HPDE6-E6E7 (cell line): ENCODE measurements around the gene LRSAM1.
A peak's percentile ranks its signal among the peaks of the same experiment; 100 is the strongest.

Experiments
- DNase-seq: peaks from one replicate; pipeline ENCODE4 v3.0.0; 2011; ENCODE audit warnings: missing footprints; ENCODE audit errors: extremely low spot score

The LRSAM1 gene

DNA sequence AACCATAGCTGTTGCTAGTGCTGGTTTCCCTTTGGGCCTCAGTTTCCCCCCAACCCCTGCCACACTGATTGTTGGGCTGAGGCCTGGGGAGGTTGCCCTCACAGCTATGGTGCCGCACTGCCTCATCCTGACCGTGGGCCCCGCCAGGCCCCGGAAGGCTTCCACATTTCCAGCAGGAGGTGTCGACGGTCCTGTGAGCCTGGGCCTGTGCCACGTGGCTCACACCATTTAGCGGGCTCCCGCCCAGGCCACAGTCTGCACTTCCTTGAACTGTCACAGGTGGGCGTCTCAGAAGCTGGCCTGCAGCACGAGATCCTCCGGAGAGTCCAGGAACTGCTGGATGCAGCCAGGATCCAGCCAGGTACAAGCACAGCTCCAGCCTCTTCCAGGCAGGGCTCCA is 45.7 kb downstream of the LRSAM1 start:
- DNase-seq: no peak

DNA sequence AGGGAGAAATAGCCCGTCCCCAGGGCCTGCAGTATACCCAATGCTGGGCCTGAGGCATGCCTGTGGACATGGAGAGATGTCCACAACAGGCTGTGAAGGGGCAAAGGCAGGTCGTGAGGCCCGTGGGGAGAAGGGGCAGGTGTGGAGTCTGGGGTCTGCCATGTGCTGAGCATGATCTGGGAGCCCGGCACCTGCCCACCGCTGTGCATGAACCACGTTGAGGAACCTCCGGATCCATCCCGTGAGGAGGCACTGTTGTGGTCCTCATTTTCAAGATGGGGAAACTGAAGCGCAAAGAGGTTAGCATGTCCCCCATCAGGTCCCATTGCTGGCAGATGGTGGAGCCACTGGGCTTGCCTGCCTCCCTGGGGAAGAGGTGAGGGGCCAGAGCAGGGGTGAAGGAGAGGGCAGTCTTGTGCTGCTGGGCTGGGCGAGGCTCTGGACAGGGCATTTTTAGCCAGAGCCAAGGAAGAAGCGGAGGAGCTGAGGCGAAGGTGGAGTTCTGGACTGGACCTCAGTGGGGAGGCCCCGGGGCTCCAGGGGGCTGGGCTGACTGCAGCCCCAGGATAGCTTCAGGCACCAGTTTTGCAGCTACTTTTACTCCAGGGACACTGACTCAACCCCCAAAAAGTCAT is 46.5 kb downstream of the LRSAM1 start:
- no peak for DNase-seq

DNA sequence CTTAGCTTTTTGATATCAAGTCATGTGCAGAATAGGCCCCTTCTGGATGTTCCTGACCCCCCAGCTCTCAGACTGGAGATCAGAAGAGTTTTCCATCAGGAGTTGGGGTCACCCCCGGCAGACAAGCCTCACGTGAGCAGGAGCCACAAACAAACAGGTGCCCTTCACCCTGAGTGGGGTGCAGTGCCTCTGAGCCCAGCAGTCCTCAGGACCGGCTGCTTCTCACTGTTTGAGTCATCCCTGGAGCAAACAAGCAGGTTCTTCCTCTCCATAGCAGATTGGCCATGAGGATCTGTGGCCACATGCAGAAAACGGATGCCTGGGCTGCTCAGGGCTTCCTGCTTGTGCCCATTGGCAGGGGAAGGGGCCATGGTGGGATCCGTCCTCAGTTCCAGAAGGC is 47.0 kb downstream of the LRSAM1 start:
- DNase-seq: peak; percentile 63

DNA sequence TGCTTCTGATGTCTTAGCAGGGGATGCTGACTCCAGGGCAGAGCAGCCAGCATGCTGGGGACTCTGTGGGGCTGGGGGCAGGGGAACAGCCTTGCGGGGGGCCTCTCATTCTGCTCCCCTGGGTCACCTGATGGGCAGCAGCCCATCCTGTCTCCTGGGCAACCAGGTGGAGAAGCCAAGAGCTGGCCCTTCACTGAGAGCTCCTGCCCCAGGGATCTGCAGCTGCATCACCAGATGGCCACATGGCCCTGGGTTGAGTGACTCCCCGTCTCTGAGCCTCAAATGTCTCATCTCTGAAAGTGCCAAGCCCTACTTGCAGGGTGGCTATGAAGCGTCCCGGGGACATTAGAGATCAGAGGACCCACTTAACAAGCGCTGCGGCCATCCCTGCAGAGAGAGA is 49.1 kb downstream of the LRSAM1 start:
- no peak for DNase-seq

DNA sequence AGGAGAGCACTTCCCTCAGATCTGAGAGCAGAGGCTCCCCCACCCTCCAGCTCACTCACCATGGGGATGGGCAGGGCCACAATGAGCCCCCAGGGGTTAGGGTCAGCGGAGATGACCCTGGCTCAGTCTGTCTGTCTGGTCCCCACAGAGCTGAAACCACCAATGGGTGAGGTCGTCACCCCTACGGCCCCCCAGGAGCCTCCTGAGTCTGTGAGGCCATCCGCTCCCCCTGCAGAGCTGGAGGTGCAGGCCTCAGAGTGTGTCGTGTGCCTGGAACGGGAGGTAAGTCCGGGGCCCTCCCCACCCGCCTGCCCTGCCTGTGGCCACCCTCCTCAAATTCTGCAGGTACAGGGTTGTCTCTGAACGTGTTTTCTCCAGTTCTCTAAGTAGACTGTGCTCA is 49.6 kb downstream of the LRSAM1 start:
- DNase-seq: no peak

DNA sequence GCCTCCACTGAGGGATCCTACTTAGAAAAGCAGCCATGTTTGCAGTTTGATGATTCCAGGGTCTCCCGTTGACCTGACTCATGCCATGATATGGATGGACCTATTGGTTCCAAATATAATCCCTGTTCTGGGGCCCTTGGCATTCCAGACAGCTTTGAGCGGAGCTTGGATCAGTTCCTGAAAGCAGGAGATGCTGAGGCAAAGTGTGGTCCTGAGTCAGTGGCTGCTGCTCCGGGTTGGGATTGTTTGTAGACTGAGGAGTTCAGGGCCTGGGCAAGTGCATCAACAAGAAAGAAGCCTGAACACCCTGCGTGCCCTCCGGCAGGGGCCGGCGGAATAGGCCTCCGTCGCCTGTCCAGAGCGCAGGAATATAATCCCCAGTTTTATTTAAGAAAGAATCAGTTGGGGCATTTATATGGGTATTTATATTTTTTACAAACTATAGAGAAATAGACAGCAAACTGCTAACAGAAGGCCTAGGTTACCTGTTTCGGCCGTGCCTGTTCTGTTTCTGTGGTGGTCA is 50.6 kb downstream of the LRSAM1 start:
- DNase-seq: no peak

DNA sequence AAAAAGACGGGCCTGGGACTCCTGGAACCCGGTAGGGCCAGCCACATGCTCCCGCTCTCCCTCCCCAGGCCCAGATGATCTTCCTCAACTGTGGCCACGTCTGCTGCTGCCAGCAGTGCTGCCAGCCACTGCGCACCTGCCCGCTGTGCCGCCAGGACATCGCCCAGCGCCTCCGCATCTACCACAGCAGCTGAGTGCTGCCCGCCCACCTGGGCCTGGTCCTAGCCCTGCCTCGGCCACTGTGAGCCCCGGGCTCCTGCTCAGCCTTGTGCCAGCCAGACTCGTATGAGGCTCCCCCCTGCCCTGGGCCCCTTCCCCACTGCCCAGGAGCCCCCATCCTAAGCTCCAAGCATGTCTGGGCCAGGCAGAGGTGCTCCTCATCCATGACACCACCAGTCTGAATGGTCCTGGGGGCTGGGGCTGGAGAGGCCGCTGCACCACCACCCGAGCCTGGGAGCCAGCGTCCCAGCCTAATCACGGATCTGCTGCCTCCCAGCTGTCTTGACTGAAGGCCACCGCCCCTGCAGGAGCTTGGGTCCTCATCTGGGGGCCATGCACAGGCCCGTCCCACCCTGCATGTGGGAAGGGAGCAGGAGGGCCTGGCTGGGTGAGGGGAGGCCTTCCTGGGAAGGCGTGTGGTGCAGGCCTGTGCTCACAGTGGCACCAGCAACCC is 51.5 kb downstream of the LRSAM1 start:
- DNase-seq: no peak

DNA sequence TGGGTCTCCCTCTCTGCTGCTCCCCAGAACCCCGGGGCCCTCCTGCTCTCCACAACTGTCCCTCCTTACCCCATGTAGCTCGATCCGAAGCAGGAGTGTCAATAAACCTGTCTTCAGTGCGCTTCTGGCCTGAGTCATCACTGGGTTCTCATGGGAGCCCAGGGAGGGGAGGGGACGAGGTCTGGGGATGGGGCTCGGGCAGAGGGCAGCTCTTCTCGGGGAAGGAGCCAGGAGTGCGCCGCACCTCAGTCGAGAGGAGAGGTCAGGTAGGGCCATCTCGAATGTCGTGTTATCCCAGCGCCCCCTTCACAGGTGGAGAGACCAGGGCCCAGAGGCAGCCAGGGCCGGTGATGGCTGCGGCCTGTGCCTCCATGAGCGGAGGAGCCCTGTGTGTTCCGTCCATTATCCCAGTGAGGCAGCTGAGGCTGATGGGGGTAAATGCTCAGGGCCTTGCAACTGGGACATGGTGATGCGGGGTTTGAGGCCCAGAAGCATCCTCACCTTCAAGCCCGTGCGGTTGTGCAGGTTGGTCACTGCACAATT is 52.1 kb downstream of the LRSAM1 start:
- DNase-seq: no peak

DNA sequence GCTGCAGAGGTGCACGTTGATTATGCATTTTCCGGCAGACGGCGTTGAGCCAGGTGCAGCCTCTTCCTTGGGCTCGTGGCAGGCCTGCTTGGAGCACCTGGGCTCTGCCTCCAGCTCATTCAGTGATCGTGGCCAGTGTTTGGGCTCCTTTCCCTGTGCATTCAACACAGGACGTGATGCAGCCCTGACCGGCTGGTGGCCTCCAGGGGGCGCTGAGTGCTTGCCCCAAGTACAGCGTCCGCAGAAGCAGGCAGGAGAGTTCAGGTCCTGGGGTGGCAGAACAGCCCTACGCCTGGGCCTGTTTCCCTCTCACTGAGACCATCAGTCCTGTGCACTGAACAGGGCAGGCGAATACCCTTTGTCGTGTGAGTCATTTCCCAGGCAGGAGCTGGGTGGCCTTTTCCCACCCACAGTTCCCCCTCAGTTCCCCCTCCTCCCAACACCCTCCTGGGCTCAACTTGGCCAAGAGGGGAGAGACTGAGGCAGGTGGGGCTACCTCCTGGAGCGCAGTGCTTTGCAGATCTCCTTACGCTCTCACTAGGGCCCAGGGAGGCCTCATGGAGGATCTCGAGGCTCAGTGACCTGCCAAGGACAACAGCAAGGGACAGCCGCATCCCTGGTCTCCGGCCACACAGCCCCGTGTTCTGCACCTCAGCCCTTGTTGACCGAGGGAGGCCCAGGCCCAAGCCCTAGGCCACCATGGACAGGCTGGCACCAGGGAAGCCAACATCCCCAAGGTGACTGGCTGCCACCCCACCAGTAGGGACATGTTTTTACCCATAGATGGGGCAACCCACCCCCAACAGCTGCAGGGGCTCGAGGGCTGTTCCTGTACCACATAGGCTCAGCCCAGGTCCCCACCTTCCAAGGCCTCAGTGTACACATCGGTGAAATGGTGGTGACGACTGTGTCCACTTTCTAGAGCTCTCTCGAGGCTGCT is 52.9 kb downstream of the LRSAM1 start:
- no peak for DNase-seq

DNA sequence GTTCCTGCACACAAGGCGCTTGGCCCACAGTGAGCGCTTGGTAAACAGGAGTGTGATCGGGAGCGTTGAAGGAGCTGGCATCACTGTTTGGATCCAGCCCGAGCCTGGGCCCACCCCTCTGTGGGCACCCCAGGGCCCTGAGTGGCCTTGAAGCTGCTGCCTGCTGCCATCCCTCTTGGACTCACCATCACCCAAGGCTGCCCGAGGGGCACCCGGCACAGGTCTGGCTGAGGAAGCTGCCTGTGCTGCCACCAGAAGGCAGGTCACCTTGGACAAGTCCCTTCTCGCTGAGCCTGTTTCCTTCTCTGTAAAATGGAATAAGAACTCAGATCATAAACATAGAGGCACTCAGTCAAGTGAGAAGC is 53.6 kb downstream of the LRSAM1 start:
- no peak for DNase-seq

DNA sequence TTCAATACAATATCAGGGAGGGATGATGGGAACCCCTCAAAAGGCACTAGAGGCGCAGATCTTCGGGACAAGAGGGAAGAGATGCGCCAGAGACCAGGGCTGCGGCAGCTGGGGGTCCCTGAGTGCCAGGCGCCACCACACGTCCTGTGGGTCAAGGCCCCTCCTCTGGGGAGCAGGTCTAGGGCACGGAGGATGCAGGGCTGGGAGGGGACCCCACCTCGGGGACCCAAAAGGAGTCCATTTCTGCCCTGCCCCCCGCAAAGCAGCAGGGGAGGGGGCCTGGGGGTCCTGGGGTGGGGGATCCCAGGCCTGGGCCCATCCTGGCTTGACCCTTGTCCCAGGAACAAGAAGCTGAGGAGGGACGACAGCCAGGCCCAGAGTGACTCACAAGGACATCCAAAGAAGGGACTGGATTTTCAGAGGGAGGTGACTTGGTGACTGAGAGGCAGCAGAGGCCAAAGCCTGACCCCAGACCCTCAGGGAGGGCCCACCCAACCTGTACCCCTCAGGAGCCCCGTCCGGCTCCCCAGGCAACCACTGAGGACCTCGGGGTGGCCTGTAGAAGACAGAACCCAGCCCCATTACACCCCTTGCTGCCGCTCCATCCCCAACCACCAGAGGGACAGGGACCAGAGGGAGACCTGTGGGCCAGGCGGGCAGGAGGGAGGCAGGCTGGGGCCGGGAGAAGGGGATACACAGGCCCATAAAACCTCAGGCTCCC is 54.2 kb downstream of the LRSAM1 start:
- DNase-seq: peak; percentile 52

DNA sequence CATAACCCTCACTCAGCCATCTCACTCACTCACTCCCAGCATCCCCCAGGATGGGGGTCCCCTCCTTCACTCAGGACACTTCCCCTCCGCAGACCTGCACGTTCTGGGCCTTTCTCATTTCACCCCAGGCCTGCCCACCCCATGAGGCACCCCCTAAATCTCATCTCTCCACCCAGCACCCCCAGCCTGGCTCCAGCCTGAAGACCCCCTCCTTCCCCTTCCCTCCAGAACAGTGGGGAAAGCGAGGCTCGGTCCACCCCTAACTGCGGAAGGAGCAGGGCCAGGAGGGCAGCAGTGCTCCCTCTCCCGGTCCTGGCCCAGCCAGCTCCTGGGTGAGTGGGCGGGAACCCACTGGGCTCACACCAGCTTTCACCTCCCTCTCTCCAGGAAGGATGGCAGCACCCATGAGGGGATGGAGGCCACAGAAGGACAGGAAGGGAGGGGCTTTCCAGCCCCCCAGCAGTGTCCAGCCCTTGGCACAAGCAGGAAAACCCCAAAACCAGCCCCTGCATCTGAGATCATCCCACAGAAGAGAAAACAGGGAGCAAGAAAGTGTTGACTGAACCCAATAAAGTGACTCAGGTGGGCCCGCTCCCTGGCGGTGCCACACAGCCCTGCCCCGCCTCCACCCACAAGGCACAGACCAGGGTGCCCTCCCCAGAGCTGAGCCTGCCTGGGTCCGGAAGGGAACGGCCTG is 55.0 kb downstream of the LRSAM1 start:
- no peak for DNase-seq

DNA sequence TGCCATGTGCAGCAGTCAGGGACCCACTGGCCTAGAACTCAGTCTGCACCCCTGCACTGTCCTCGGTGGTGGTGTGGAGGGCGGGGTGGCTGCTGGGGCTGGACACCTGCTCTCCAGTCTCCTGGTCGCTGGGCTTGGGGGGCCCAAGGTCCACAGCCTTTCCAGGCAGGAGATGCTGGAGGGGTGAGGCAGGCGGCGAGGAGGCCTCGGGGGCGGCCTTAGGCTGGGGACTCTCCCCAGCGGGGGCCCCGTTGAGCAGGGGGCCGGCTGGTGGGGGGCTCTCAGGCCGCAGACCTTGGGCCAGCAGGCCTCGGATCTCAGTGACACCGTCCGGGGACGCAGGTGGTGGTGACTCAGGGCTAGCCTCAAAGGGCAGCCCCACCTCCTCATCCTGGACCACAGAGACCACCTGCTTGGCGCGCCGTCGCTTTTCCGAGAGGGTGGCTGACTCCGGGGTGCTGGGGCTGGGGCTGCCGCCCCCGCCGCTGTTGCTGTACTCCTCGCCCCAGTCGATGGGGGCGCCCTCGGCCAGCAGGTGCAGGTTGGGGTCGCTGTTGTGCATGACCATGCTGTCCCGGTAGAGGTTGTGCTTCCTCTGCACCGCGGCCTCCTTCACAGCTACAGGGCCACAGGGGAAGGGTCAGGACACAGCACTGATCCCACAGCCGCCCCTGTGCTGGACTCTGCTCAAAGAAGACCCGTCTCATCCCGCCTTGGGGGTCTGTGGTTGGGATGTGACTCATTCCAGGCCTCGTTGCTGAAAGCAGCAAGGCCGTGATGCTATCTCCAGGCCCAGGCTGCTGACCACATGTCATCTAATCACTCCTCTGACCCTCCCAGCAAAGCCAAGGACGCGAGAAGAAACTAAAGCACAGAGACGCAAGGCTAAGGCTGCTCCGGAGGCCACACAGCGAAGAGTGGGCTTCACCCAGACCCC is 55.8 kb downstream of the LRSAM1 start:
- DNase-seq: no peak

DNA sequence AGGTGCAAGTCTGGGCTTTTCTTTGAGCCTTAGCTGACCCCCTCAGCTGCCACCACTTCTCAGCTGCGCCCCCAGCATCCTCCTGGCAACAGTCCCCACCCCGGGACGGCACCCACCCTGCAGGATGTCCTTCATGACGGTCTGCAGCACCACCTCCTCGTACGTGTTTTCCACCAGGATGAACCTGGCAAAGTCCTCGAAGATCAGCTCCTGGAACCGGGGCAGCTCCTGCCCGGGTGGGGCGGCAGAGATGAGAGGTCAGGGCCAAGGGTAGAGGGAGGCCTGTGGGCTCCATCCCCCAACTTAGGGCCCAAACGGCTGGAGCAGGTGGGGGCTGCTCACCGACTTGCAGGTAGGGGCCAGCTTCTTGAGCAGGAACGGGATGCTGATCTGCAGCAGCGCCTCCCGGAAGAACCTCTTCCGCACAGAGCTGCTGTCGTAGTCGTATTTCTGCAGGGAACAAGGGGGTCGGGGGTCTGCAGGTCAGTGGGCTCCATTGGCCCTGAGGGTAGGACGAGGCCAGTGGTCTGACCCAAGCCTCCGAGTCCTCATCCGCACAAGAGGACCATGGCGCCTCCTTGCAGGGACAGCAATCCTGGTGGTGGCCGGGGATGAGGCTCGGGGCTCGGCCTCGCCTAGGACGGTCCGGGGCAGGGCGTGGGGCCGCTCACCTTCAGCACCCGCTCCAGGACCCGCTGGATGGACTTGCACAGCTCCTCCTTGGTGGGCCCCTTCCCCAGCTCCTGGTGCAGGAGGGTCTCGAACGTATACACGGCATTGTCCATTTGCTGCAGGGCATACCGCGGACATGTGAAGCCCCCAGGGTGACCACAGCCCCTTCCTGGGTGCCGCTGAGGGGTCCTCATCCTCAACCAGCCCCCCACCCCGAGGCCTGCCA is 56.7 kb downstream of the LRSAM1 start:
- no peak for DNase-seq

DNA sequence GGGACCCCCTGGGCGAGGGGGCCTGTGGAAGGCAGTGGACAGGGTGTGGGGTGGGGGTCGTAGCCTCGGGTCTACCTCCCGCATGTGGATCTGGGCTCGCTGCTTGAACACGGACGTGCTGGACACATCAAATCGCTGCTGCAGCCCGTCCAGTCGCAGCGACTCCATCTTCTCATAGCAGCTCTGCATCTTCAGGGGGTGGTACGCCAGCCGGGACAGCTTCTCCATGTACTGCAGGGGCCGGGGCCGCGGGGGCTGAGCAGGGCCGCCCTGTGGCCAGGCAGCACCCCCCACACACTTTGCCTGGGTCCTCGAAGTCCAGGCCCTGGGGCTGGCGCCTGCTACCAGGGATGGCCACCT is 57.6 kb downstream of the LRSAM1 start:
- no peak for DNase-seq

DNA sequence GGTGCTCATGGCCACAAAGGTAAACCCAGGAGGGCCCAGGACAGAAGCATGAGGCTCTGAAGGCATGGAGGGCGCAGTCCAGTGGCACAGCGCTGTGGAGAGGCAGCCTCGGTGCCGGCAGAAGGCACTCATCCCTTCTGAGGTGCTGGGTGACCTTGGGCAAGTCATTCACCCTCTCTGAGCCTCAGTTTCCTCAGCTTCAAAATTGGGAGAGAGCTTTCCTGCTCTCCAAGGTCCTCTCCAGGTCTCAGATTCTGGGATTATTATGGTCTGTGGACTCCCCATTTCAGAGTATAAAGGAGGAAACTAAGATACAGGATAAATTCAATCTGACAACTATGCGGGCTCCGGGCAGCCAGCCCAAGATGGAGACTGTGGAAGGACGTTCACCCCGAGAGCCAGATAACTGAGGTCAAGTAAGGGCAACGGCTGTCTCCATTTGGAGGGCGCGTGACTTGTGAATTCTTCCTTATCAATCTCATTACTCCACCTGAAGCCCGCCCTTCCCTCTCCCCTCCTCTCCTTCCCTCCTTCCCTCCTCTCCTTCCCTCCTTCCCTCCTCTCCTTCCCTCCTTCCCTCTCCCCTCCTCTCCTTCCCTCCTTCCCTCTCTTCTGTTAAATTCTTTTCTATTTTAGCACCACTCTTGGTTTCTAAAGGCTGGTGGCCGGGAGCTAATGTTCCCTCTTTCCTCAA is 58.1 kb downstream of the LRSAM1 start:
- DNase-seq: no peak

DNA sequence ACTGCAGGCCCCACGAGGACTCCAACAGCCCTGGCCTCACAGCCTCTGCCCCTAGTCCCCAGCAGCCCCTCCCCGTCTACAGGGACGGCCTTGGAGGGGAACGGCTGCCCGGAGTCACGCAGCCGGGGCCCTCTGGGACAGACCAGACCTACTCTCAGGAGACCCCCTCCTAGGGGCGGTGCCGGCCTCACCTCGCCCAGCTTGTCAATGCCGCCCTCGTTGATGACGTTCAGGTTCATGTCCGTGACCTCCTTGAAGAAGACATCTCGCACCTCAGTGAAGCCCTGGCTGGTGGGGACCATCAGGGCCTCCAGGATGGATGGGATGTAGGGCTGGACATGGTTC is 58.6 kb downstream of the LRSAM1 start:
- no peak for DNase-seq

DNA sequence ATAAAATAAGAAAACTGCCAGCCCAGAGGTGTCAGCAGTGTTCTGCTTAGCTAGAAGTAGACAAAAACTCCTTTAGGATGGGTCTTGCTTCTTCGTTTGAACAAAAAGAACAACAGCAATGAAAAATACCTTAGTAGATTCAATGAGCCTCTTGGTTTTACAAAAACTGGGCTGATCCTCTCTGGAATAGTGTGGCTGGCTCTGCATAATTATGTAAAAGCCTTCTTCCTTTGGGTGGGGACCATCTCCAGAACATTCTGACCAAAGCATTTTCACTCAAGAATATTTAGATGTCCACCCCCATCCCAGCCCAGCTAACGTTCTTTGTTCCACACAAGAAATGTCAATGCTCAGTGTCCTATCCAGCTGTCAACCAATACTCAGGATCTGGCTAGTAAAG is 63.2 kb downstream of the LRSAM1 start:
- no peak for DNase-seq
